Transverse colon (tissue), 4 donors: ENCODE data around the gene RPS6KA5. TPM values are rescaled to one million over a fixed set of nuclear protein-coding genes. Genes with fewer than 3 reads are reported as not detected.

Experiments used
- DNase-seq: peaks from one replicate; pipeline ENCODE4 v3.0.0-alpha.2; 2019
- H3K27ac ChIP-seq, 4 donors: fragments of 200-600 bp; sonication (generic); 2 replicates each; pipeline ENCODE4 v1.5.1; 2016 to 2018; ENCODE audit warnings: inconsistent platforms in 4 of 4
- H3K27me3 ChIP-seq: fragments of 200-600 bp; sonication (generic); 2 replicates; pipeline ENCODE4 v1.5.1; 2017; ENCODE audit warnings: inconsistent platforms
- H3K36me3 ChIP-seq, 4 donors: fragments of 200-600 bp; sonication (generic); 2 replicates each; pipeline ENCODE4 v1.5.1; 2017 to 2019; ENCODE audit warnings: inconsistent platforms in 4 of 4
- H3K4me1 ChIP-seq, 4 donors: fragments of 200-600 bp; sonication (generic); 2 replicates each; pipeline ENCODE4 v1.5.1; 2017 to 2020; ENCODE audit warnings: inconsistent platforms in 4 of 4
- H3K4me3 ChIP-seq, 4 donors: fragments of 200-600 bp; sonication (generic); 1 replicate in 1 of 4; 2 replicates in 3 of 4; pipeline versions ENCODE4 v1.5.1 to v1.6.1; 2017 to 2019; ENCODE audit warnings: inconsistent platforms in 4 of 4
- H3K9me3 ChIP-seq, 2 donors: fragments of 200-600 bp; sonication (generic); 2 replicates each; pipeline ENCODE4 v1.5.1; 2017 to 2019; ENCODE audit warnings: inconsistent platforms in 2 of 2
- EP300 ChIP-seq: sonication (generic); formaldehyde crosslinking; IDR thresholded peaks from one replicate; pipeline ENCODE4 v1.6.1; 2017; ENCODE audit warnings: antibody characterized with exemption, low read depth
- POLR2A ChIP-seq: fragments of 450-650 bp; IDR thresholded peaks from one replicate; pipeline ENCODE4 v1.6.1; 2016; ENCODE audit warnings: antibody characterized with exemption, mild to moderate bottlenecking, moderate library complexity
- POLR2AphosphoS5 ChIP-seq, 3 donors: sonication (generic); formaldehyde crosslinking; IDR thresholded peaks; one replicate each; pipeline ENCODE4 v1.6.1; 2016; ENCODE audit warnings: antibody characterized with exemption in 3 of 3
- WGBS, 2 donors: methylation state at CpG; one replicate each; pipeline ENCODE4 v1.1.5; 2018; ENCODE audit warnings: low coverage in 1 of 2; 5-methylcytosine and 5-hydroxymethylcytosine counted together
- in situ Hi-C, 4 donors: fragments of 200-750 bp; cut with MboI; loops; one replicate each; pipeline versions ENCODE4 v1.15.0 to v1.15.1; 2017; ENCODE audit warnings: low sequenced_read_pairs in 3 of 4, low pct_ligation_motif_present in 1 of 4, low pct_unique_long_range_greater_than_20kb in 1 of 4
- intact Hi-C: fragments of 100-400 bp; cut with DNase I; formaldehyde crosslinking; loops from one replicate; pipeline ENCODE4 v1.15.1; 2023; ENCODE audit warnings: low total_unique reads
- total RNA-seq, 4 donors: library from RNA; depleted of rRNA; stranded (reverse); fragments of >200 nt; gene quantifications; one replicate each; pipeline ENCODE4 v1.1.0, GENCODE V29; 2016
- TF ChIP-seq, protein P1 (sequence below), 5 experiments: fragments of 200-600 bp in 3 of 5; fragments of 450-650 bp in 2 of 5; sonication (generic) in 3 of 5; IDR thresholded peaks; 1 replicate in 2 of 5; 2 replicates in 3 of 5; pipeline ENCODE4 v1.5.1; 2016 to 2017; ENCODE audit warnings: antibody characterized with exemption in 5 of 5, inconsistent platforms in 3 of 5, mild to moderate bottlenecking in 2 of 5, moderate library complexity in 1 of 5

RPS6KA5 gene
- total RNA-seq, 4 donors from 2014 or later, result 7.5 to 32.8 (median 28.0) TPM

DNA sequence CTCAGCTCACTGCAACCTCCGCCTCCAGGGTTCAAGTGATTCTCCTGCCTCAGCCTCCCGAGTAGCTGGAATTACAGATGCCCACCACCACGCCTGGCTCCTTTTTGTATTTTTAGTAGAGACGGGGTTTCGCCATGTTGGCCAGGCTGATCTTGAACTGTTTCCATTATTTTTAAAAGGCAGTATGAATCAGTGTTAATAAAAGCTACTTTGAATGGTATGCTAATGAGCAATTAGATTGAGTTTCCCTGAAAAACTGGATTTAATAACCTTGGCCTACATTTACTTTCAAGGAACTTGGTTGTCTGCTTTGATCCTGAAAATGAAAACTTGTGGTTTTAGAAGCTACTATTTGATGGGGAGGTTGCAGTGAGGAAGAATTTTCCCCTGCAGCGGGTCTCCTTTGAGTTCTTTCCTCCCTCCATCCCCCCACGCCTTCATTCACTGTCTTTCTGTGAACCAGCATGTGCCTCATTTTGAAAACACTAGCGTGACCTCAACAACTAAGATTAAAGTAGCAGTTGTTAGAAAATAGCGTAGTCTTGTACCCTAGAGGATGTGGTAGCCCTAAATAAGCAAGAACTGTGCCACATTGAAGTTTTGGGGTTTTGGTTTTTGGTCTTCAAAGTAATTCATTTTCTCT, 17.8 kb upstream of the RPS6KA5 start:
- 78 to 87% methylated on average over 5 to 9 of the region's 9 CpGs for WGBS, 2 donors
- Histone ChIP-seq H3K4me3 (no peak overlapping the region), H3K27me3 (no peaks in the 10 kb centered on the region), H3K36me3 (no peaks in the 10 kb centered on the region), H3K9me3 (no peaks in the 10 kb centered on the region), H3K27ac (peak overlapping the region in 1 of 4 donors; percentile 16), H3K4me1 (peaks cover 0 to 21% (median 5%) of the 10 kb centered on the region in 4 donors)
- DNase-seq, result no peak
- in situ Hi-C loops, result no loop called here
- TF ChIP-seq, protein P1, sequence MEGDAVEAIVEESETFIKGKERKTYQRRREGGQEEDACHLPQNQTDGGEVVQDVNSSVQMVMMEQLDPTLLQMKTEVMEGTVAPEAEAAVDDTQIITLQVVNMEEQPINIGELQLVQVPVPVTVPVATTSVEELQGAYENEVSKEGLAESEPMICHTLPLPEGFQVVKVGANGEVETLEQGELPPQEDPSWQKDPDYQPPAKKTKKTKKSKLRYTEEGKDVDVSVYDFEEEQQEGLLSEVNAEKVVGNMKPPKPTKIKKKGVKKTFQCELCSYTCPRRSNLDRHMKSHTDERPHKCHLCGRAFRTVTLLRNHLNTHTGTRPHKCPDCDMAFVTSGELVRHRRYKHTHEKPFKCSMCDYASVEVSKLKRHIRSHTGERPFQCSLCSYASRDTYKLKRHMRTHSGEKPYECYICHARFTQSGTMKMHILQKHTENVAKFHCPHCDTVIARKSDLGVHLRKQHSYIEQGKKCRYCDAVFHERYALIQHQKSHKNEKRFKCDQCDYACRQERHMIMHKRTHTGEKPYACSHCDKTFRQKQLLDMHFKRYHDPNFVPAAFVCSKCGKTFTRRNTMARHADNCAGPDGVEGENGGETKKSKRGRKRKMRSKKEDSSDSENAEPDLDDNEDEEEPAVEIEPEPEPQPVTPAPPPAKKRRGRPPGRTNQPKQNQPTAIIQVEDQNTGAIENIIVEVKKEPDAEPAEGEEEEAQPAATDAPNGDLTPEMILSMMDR (IDR thresholded peaks at IDR 0.05), result no peak
- no peak for TF ChIP-seq EP300
- no peak for TF ChIP-seq POLR2A
- TF ChIP-seq POLR2AphosphoS5 (IDR thresholded peaks at IDR 0.05), result no peak
- intact Hi-C loops, result no loop called here

DNA sequence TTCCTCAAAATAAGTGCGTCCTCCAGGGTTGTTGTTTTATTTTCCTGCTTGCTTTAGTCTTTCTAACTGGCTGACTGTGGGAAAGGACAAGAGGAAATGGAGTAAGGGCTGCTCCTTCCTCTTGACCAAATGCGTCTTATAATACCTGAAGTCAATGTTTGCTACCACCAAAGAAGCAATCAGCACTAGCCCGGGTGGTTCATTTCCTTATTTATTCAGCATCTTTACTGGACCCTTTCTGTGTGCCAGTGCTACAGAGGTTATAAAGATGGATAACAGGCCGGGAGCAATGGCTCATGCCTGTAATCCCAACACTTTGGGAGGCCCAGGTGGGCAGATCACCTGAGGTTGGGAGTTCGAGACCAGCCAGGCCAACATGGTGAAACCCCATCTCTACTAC, 15.1 kb upstream of the RPS6KA5 start:
- in situ Hi-C loops, result no loop called here
- no peak for DNase-seq
- Histone ChIP-seq H3K36me3 (no peaks in the 10 kb centered on the region), H3K9me3 (no peaks in the 10 kb centered on the region), H3K4me3 (no peak overlapping the region), H3K27ac (peak overlapping the region in 3 of 4 donors; percentile 32 to 50 (median 48)), H3K4me1 (peaks cover 0 to 10% (median 0%) of the 10 kb centered on the region in 4 donors), H3K27me3 (no peaks in the 10 kb centered on the region)
- TF ChIP-seq EP300 (no peak), POLR2A (no peak), POLR2AphosphoS5 (IDR thresholded peaks at IDR 0.05) (no peak)
- TF ChIP-seq, protein P1 (IDR thresholded peaks at IDR 0.05), result no peak
- WGBS, 2 donors, result 50 to 58% methylated on average over 3 to 5 of the region's 5 CpGs
- intact Hi-C loops, result no loop called here

DNA sequence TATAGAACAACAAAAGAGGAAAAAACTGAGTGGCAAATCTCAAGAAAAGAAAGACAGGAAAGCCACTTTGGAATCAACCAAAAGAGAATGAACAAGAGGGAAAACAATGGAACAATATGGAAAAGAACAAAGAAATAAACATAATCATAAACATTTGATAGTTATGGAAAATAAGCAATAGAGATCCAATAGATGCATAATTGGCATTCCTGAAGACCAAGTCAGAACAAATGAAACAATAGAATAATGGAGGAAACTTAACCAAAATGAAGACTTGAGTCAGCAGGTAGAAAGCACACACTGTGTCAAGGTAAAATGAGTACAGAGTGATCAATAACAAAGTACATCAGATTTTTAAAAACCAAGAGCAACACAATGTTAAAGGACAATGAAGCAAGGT, 10.1 kb upstream of the RPS6KA5 start:
- no peak for DNase-seq
- Histone ChIP-seq H3K27ac (no peak overlapping the region), H3K27me3 (no peaks in the 10 kb centered on the region), H3K4me3 (no peak overlapping the region), H3K4me1 (peaks cover 0 to 10% (median 0%) of the 10 kb centered on the region in 4 donors), H3K9me3 (no peaks in the 10 kb centered on the region), H3K36me3 (no peaks in the 10 kb centered on the region)
- in situ Hi-C loops (loop anchor here in 1 of 4 donors (25.0 kb wide), 1 partner anchor 158 kb away; no protein-coding TSS in a partner anchor), intact Hi-C loops (no loop called here)
- TF ChIP-seq, protein P1 (IDR thresholded peaks at IDR 0.05), result no peak
- no peak for TF ChIP-seq EP300
- TF ChIP-seq POLR2AphosphoS5 (IDR thresholded peaks at IDR 0.05), result no peak
- TF ChIP-seq POLR2A, result no peak

DNA sequence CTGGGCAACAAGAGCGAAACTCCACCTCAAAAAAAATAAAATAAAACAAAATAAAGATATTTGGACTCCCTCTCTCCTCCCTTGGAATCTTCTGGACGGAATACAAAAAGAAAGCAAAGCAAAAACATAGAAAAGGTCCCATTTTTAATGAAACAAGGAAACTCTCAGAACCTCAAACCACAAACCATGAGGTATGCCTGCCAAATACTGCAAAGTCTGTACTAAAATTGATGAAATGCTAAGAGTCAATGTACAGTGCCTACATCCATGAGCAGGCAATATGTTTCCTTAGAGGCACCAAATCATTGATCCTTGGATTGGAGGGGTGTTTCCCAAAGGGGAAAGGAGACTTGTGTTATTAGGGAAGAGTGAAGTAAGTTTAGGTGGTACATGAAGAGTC, 8.2 kb upstream of the RPS6KA5 start:
- H3K36me3 ChIP-seq, result no peaks in the 10 kb centered on the region
- intact Hi-C loops, result loop anchor here (10.0 kb wide), 2 partner anchors 106 to 164 kb away; no protein-coding TSS in a partner anchor
- DNase-seq, result no peak
- H3K4me1 ChIP-seq, result peaks cover 0 to 8% (median 0%) of the 10 kb centered on the region in 4 donors
- no peaks in the 10 kb centered on the region for H3K27me3 ChIP-seq
- H3K9me3 ChIP-seq, result no peaks in the 10 kb centered on the region
- TF ChIP-seq EP300 (no peak), POLR2A (no peak), POLR2AphosphoS5 (IDR thresholded peaks at IDR 0.05) (no peak)
- TF ChIP-seq, protein P1 (IDR thresholded peaks at IDR 0.05), result no peak
- in situ Hi-C loops, result loop anchor here in 1 of 4 donors (25.0 kb wide), 1 partner anchor 156 kb away; no protein-coding TSS in a partner anchor
- H3K4me3 ChIP-seq, result no peak overlapping the region
- H3K27ac ChIP-seq, result no peak overlapping the region
- WGBS, 2 donors, result 87 to 88% methylated on average over 2 of the region's 2 CpGs
